ENCODE results near the gene TMEM37.

Gene TMEM37

GRCh38 chr2:119472749-119473148 is 41.1 kb downstream of the TMEM37 start:
- no peak overlapping the region for H3K4me3 ChIP-seq (ENCODE audit: low read depth, low read length)
- DNase-seq (ENCODE audit: low read depth): no peak
- TF ChIP-seq, protein P1, sequence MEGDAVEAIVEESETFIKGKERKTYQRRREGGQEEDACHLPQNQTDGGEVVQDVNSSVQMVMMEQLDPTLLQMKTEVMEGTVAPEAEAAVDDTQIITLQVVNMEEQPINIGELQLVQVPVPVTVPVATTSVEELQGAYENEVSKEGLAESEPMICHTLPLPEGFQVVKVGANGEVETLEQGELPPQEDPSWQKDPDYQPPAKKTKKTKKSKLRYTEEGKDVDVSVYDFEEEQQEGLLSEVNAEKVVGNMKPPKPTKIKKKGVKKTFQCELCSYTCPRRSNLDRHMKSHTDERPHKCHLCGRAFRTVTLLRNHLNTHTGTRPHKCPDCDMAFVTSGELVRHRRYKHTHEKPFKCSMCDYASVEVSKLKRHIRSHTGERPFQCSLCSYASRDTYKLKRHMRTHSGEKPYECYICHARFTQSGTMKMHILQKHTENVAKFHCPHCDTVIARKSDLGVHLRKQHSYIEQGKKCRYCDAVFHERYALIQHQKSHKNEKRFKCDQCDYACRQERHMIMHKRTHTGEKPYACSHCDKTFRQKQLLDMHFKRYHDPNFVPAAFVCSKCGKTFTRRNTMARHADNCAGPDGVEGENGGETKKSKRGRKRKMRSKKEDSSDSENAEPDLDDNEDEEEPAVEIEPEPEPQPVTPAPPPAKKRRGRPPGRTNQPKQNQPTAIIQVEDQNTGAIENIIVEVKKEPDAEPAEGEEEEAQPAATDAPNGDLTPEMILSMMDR (IDR thresholded peaks at IDR 0.05; ENCODE audit: control insufficient read depth, extremely low read depth, insufficient read depth): no peak

- no peak overlapping the region for H3K4me3 ChIP-seq (ENCODE audit: low read depth, low read length)
- TF ChIP-seq, protein P1 (IDR thresholded peaks at IDR 0.05; ENCODE audit: control insufficient read depth, extremely low read depth, insufficient read depth): no peak
- DNase-seq (ENCODE audit: low read depth): no peak
Measured at GRCh38 chr2:119473621-119474370, 42.1 kb downstream of the TMEM37 start.

- H3K4me3 ChIP-seq (ENCODE audit: low read depth, low read length): no peak overlapping the region
- TF ChIP-seq, protein P1 (IDR thresholded peaks at IDR 0.05; ENCODE audit: control insufficient read depth, extremely low read depth, insufficient read depth): no peak
- DNase-seq (ENCODE audit: low read depth): no peak
Measured at GRCh38 chr2:119474371-119475224, 42.9 kb downstream of the TMEM37 start.

GRCh38 chr2:119475225-119475856 is 43.7 kb downstream of the TMEM37 start:
- TF ChIP-seq, protein P1 (IDR thresholded peaks at IDR 0.05; ENCODE audit: control insufficient read depth, extremely low read depth, insufficient read depth): no peak
- DNase-seq (ENCODE audit: low read depth): no peak
- no peak overlapping the region for H3K4me3 ChIP-seq (ENCODE audit: low read depth, low read length)

DNA sequence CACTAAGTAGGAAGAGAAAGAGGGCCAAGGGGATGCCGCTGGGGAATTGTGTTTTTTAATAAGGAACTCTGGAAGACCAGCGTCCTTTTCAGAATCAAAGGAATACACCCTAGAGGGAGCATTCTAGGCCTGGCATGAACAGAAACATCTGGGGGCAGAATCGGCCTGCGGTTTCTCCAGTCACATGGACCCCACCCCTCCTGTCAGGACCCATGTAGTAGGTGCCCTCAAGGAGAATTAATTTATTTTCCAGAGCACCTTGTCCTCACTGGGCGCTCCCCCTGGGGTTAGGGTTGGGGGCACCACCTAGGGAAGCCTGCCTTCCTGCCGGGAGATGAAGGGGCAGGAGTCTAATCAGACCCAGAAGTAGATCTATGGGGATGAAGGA is 44.2 kb downstream of the TMEM37 start:
- H3K4me3 ChIP-seq (ENCODE audit: low read depth, low read length): no peak overlapping the region
- TF ChIP-seq, protein P1 (IDR thresholded peaks at IDR 0.05; ENCODE audit: control insufficient read depth, extremely low read depth, insufficient read depth): no peak
- DNase-seq (ENCODE audit: low read depth): no peak

DNA sequence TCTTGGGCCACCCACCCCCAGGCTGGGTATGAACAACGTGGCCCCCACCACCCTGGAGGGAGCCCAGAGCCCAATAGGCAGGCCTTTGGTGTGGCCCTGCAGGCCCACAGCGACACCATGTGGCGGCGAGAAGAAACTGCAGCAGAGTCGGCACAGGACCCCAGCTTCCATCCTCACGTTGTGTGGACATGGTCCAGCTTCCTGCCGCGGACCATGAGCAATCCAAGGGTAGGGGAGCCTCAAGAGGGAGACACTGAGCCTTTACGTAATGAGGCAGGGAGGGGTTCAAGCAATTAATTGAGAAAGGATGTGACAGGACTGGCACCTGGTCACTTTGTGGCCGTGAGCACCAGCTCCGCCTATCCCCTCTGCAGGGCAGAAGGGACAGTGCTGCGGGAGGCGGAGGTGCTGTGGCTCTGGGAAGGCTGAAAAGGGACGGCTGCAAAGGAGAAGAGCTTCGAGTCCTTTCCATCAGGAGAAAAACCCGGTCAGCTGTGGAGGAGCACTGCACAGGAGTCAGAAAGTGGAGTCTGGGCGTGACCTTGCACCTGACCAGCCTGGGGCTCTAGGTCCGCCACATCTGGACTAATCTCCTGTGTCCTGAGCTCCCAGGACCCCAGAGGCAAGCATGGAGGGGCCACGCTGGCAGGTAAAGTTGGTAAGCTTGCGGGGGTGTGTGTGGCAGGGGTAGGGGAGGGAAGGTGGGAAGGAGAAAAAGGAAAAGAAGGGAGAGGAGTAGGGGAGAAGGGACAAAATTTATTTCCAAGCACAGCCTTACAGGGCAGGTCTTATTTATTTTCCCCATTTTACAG is 44.9 kb downstream of the TMEM37 start:
- TF ChIP-seq, protein P1 (IDR thresholded peaks at IDR 0.05; ENCODE audit: control insufficient read depth, extremely low read depth, insufficient read depth): peak; percentile 82
- no peak overlapping the region; the same call in 1 of the 2 replicates for H3K4me3 ChIP-seq (ENCODE audit: low read depth, low read length)
- no peak for DNase-seq (ENCODE audit: low read depth)

Data from LNCaP clone FGC (cell line).